Measurements from ENCODE around the gene PCDH15.

DNA sequence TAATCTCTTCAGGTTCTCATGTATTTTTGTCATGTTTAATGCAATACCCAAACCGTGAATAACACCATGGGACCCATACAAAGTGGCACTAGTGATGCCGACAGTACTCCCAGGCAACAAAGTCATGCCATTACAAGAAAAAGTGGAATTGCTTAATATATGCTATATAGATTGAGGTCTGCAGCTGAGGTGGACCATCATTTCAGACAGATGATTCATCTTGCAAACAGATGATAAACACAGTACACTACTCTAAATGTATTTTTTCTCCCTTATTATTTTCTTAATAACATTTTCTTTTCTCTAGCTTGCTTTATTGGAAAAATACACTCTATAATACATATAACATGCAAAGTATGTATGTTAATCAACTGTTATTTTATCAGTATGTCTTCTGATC is 14.6 kb upstream of the PCDH15 start:
- TF ChIP-seq YY1 (IDR thresholded peaks at IDR 0.05; ENCODE audit: insufficient read depth, insufficient read length) = no peak
- TF ChIP-seq ZNF274 (IDR thresholded peaks at IDR 0.05; ENCODE audit: low read depth, low read length) = no peak
- TF ChIP-seq SUZ12 (IDR thresholded peaks at IDR 0.05; ENCODE audit: extremely low read depth, insufficient read depth, insufficient read length) = no peak

Measured in NT2/D1 (cell line).